LNCaP clone FGC (cell line): ENCODE results near the gene SRSF5.
A peak's percentile ranks its signal among the peaks of the same experiment; 100 is the strongest.
"Not testable (repeated sequence)": the region's sequence is repeated elsewhere in the genome, so short reads cannot be mapped to it uniquely, and the experiment has no call there.

Experiments
- DNase-seq: peaks from one replicate; pipeline ENCODE4 v3.0.0-alpha.2; 2011; ENCODE audit warnings: low read depth
- H3K4me3 ChIP-seq: 2 replicates; pipeline ENCODE4 v1.5.1; 2011; ENCODE audit warnings: mild to moderate bottlenecking, low read depth, low read length, control low read depth
- TF ChIP-seq, protein P1 (sequence below): IDR thresholded peaks from 2 replicates; pipeline ENCODE4 v1.5.1; 2012; ENCODE audit warnings: mild to moderate bottlenecking; ENCODE audit not compliant: control insufficient read depth, insufficient read depth; ENCODE audit errors: extremely low read depth

Gene SRSF5

DNA sequence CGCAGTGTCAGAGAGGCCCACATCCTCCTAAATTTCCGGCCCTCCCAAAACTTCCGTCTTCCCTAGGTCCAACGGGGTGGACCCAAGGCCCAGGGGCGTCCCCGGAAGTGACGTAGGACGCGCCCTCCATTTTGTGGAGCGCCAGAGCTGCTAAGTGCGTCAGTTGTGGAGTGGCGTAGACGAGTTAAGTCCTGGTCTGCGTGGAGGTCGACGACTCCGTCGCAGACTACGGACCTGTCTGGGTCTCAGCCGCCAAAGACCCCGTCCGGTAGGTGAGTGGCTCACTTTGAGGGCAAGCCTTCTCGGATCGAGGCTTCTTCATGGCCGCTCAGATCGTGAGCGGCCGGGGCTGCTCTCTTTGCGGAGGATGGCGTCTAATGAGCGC lies at the start of gene SRSF5:
TSS of gene SRSF5 (plus strand) at position 159 of the 385 bp plus-strand sequence. CDS start 1,015 bp downstream, outside the sequence.
- H3K4me3 ChIP-seq = peak within 1 kb of the TSS; percentile 86
- peak; percentile 90 for DNase-seq
- TF ChIP-seq, protein P1, sequence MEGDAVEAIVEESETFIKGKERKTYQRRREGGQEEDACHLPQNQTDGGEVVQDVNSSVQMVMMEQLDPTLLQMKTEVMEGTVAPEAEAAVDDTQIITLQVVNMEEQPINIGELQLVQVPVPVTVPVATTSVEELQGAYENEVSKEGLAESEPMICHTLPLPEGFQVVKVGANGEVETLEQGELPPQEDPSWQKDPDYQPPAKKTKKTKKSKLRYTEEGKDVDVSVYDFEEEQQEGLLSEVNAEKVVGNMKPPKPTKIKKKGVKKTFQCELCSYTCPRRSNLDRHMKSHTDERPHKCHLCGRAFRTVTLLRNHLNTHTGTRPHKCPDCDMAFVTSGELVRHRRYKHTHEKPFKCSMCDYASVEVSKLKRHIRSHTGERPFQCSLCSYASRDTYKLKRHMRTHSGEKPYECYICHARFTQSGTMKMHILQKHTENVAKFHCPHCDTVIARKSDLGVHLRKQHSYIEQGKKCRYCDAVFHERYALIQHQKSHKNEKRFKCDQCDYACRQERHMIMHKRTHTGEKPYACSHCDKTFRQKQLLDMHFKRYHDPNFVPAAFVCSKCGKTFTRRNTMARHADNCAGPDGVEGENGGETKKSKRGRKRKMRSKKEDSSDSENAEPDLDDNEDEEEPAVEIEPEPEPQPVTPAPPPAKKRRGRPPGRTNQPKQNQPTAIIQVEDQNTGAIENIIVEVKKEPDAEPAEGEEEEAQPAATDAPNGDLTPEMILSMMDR = no peak

DNA sequence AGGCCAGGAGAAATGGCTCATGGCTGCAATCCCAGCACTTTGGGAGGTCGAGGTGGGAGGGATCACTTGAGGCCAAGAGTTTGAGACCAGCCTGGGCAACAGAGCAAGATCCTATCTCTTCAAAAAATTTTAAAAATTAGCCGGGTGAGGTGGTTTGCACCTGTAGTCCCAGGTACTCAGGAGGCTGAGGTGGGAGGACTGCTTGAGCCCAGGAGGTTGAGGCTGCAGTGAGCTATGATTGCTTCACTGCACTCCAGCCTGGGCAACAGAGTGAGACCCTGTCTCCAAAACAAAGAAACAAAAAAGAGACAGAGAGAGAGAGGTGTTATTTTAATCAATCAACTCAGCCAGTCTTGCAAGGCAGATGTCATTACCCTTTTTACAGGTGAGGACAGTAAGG lies 48.3 kb upstream of the SRSF5 start:
- DNase-seq, H3K4me3 ChIP-seq: not testable (repeated sequence)

DNA sequence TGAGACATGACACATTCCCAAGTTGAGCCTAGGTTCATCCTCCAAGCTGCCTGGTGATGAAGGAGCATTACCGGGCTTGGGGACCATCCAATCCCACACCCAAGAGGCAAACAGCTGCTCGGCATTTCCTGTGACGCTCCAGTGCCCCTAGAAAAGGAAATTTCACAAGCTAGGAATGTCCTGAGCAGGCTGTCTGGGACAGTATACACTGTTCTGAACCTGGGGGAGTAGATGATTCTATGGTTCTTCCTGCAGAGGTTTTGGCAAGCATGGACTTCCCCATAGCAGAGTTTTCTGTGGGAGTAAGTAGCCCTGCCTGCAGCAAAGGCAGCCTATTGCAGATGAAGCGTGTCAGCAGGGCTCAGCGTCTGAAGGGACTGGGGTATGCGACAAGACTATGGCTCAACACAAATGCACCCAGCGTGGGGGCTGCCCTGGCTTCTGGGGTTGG lies 47.4 kb upstream of the SRSF5 start:
- H3K4me3 ChIP-seq = no peak overlapping the region
- DNase-seq = no peak
- TF ChIP-seq, protein P1 = no peak

DNA sequence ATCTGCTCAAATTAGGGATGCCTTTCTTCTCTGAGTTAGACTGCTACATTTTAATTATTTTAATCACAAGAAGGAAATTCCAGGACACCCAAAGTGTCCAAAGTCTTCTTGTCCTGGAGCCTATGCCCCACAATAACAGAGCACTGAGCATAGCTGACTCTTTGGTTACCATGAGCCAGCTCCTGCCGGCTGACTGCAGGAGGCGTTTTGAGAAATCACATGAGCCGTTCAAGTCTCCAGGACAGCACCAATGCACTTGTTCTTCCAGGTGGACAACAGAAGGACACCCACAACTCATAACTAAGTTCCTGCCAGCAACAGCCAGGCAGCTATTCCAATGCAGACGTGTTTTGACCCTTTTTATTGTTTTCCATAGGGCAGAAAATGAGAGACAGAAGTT lies 46.0 kb upstream of the SRSF5 start:
- DNase-seq = no peak
- TF ChIP-seq, protein P1 = no peak
- H3K4me3 ChIP-seq = no peak overlapping the region

DNA sequence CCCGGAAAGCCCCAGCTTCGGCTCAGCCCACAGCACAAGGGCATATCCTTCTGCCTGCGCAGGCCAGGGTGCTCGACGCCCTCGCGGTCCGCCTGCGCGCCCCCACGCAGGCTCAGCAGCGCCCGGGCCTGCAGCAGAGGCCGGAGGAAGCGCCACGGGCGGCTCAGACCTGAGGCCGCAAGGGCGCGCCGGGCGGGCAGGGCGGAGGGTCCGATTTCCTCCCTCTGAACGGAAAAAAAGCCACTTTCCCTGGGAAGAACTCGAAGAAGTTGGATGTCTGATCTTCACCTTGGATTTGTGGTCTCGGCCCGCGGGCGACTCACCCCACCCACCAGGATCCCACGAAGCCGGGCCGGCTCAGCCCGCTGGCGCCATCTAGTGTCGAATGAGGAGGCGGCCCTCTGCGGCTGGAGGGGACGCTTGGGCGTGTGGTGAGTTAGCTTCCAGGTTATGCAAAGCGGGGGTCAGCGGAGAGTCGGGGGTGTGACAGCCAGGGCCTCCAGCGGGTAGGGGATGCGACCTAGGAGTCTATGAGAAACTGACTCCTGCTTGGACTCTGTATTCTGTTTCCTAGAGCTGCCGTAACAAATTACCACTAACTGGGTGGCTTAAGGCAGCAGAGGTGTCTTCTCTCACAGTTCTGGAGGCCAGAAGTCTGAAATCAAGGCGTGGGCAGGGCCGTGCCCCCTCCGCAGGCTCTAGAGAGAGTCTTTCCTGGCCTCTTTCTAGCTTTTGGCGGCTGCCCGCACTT lies 40.0 kb upstream of the SRSF5 start:
- no peak for DNase-seq
- TF ChIP-seq, protein P1 = peak; percentile 96
- no peak overlapping the region for H3K4me3 ChIP-seq

DNA sequence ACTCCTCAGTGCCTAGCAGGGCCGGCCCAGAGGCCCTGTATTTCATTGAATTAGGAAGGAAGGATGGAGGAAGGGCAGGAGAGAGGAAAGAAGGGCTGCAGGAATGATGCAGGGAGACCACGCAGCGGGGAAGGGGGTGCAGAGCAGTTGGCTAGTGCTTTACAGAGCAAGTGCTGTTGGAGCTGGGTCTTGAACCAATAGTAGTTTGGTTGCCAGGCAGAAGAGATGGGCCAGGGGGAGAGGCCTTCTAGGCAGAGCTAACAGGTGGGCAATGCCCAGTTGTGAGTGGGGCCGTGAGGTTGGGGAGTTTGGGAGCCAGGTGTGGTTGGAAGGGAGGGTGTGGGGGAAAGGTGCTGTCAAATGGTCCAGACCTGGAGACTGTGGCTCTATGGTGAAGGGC lies 39.1 kb upstream of the SRSF5 start:
- TF ChIP-seq, protein P1 = no peak
- H3K4me3 ChIP-seq = no peak overlapping the region
- no peak for DNase-seq

DNA sequence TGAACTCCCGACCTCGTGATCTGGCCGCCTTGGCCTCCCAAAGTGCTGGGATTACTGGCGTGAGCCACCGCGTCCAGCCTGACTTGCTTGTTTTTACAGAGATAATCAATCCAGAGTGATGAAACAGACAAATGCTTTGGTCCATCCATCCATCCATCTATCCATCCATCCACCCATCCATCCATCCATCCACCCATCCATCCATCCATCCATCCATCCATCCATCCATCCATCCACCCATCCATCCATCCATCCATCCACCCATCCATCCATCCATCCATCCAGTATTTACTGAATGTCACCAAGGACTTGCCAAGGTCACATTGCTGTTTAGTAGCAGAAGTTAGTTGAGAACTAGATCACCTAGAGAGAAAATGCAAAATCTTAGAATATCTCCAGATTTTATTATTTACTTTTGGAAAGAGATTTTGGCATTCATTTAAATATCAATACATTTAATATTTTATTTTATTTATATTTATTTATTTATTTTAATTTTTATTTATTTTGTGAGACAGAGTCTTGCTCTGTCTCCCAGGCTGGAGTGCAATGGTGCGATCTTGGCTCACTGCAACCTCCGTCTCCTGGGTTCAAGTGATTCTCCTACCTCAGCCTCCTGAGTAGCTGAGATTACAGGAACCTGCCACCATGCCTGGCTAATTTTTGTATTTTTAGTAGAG lies 34.9 kb upstream of the SRSF5 start:
- H3K4me3 ChIP-seq, DNase-seq: not testable (repeated sequence)

DNA sequence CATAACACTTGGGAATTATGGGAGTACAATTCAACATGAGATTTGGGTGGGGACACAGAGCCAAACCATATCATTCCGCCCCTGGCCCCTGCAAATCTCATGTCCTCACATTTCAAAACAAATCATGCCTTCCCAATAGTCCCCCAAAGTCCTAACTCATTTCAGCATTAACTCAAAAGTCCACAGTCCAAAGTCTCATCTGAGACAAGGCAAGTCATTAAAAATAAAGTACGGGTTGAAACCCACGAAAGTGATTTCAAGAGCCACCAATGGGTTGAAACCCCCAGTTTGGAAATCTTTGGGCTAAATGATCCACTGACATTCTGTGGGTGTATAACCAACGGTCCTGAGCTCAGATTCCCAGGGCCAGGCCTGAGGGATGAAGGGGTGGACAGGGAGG lies 30.5 kb upstream of the SRSF5 start:
- DNase-seq = not testable (repeated sequence)

More for the DNA sequence above, 30.5 kb upstream of the SRSF5 start:
- not testable (repeated sequence) for H3K4me3 ChIP-seq
